Measurements from ENCODE around the gene SSUH2. TPM values are rescaled to one million over a fixed set of nuclear protein-coding genes. Genes with fewer than 3 reads are reported as not detected.

Gene SSUH2
- total RNA-seq, 3 donors from 2014 or later = 0.15 to 0.33 TPM; not detected in 1

DNA sequence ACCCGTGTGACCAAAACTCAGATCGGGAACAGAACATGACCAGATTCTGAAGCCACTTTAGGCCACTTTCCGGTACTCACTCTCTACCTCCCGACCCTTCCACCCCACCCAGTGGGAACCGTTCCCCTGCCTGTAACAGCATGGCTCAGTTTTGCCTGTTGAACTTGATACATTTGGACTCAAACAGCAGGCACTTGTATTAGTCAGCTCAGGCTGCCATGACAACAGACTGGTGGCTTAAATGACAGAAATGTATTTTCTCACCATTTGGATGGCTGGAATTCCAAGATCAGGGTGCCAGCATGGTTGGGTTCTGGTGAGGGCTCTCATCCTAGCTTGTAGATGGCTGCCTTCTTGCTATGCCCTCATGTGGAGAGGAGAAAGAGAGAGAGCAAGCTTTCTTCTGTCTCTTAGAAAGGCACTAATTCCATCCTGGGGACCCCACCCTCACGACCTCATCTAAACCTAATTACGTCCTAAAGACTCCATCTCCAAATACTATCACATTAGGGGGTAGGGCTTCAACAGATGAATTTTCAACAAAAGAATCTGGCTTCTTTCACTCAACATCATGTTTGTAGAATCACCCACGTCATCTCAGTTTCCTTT is 9.3 kb upstream of the SSUH2 start:
- no peak overlapping the region for H3K4me3 ChIP-seq
- H3K27ac ChIP-seq = no peak overlapping the region
- intact Hi-C loops (cut with DNase I; ENCODE audit: low total_unique reads) = no loop called here
- no peaks in the 10 kb centered on the region for H3K9me3 ChIP-seq
- DNase-seq (ENCODE audit: low spot score in 2 of 2) = no peak
- H3K27me3 ChIP-seq = no peaks in the 10 kb centered on the region
- no peaks in the 10 kb centered on the region for H3K4me1 ChIP-seq
- TF ChIP-seq, protein P1, sequence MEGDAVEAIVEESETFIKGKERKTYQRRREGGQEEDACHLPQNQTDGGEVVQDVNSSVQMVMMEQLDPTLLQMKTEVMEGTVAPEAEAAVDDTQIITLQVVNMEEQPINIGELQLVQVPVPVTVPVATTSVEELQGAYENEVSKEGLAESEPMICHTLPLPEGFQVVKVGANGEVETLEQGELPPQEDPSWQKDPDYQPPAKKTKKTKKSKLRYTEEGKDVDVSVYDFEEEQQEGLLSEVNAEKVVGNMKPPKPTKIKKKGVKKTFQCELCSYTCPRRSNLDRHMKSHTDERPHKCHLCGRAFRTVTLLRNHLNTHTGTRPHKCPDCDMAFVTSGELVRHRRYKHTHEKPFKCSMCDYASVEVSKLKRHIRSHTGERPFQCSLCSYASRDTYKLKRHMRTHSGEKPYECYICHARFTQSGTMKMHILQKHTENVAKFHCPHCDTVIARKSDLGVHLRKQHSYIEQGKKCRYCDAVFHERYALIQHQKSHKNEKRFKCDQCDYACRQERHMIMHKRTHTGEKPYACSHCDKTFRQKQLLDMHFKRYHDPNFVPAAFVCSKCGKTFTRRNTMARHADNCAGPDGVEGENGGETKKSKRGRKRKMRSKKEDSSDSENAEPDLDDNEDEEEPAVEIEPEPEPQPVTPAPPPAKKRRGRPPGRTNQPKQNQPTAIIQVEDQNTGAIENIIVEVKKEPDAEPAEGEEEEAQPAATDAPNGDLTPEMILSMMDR (IDR thresholded peaks at IDR 0.05) = no peak
- TF ChIP-seq POLR2AphosphoS5 (IDR thresholded peaks at IDR 0.05) (no peak), POLR2A (IDR thresholded peaks at IDR 0.05) (no peak)
- H3K36me3 ChIP-seq = no peaks in the 10 kb centered on the region

DNA sequence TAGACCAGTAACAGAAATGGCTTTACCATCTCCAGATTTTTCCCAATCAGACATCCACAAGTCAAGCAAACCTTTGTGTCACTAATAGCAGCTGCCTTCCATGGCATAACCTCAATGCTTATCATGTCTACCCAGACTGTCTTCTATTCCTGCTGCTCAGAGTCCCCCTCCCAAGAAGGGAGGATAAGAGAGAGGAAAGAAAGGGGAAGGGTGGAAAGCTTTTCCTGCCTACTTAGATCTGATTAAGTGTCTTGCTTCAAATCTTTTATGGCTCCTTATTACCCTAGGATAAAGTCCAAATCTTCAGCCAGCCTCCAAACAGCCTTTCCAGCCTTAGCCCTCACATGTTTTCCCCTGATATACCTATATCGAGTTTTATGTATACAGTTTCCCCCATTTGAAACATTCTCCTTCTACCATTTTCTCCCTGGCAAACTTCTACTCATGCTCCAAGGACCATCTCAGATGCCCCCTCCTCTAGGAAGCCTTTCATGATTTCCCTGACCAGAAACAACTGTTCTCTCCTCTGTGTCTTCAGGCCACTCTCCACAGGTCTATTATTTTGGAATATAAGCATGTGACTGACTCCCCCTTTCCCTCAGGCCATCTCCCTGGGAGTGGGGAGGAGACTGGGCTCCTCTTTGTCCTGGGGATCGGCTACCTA is 7.9 kb upstream of the SSUH2 start:
- H3K27me3 ChIP-seq = no peaks in the 10 kb centered on the region
- intact Hi-C loops (cut with DNase I; ENCODE audit: low total_unique reads) = no loop called here
- no peak overlapping the region for H3K27ac ChIP-seq
- H3K36me3 ChIP-seq = no peaks in the 10 kb centered on the region
- H3K4me1 ChIP-seq = no peaks in the 10 kb centered on the region
- H3K4me3 ChIP-seq = no peak overlapping the region
- DNase-seq (ENCODE audit: low spot score in 2 of 2) = no peak
- TF ChIP-seq, protein P1 (IDR thresholded peaks at IDR 0.05) = no peak
- TF ChIP-seq POLR2A (IDR thresholded peaks at IDR 0.05) (no peak), POLR2AphosphoS5 (IDR thresholded peaks at IDR 0.05) (no peak)
- no peaks in the 10 kb centered on the region for H3K9me3 ChIP-seq

DNA sequence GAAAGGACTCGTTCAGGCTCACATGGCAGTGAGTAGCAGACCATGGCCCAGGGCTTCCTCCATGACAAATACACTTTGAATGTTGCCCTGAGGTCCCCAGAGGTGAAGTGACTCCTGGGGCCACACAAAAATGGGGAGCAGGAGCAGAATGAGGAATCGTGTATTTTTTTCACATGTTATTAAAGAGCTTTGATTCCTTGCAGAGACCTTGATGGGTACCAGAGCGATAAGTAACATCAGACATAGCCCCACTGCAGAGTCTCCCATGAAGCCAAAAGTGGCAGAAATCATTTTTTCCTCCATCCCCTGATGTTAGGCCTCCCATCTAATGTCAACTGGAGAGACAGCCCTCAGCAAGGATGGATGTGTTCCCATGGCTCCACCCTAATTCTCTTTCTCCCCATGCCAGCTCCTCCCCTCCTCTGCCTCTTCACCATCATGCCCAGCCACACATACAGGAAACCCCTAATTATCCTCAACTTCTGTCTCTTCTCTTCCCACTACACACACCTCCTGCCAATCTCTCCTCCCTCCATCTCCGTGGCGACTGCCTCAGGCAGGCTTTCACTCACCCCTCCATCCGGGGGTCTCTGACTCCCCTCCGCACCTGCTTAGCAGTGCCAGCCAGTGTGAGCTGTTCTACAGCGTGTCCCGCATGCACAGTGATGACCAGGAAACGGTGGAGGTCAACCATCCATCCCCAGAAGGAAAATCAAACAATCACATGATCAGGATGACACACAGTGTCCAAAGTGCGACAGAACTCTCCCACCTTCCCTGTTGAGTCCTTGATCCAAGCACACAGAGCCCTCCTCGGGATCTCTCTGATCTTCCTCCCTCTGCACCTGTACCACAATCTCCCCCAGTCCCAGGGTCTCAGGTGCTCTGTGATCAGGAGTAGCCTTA is 7.1 kb upstream of the SSUH2 start:
- intact Hi-C loops (cut with DNase I; ENCODE audit: low total_unique reads) = no loop called here
- TF ChIP-seq POLR2A (IDR thresholded peaks at IDR 0.05) (no peak), POLR2AphosphoS5 (IDR thresholded peaks at IDR 0.05) (no peak)
- TF ChIP-seq, protein P1 (IDR thresholded peaks at IDR 0.05) = no peak
- Histone ChIP-seq H3K27me3 (no peaks in the 10 kb centered on the region), H3K4me3 (no peak overlapping the region), H3K9me3 (no peaks in the 10 kb centered on the region), H3K4me1 (no peaks in the 10 kb centered on the region), H3K27ac (no peak overlapping the region), H3K36me3 (no peaks in the 10 kb centered on the region)
- no peak for DNase-seq (ENCODE audit: low spot score in 2 of 2)

DNA sequence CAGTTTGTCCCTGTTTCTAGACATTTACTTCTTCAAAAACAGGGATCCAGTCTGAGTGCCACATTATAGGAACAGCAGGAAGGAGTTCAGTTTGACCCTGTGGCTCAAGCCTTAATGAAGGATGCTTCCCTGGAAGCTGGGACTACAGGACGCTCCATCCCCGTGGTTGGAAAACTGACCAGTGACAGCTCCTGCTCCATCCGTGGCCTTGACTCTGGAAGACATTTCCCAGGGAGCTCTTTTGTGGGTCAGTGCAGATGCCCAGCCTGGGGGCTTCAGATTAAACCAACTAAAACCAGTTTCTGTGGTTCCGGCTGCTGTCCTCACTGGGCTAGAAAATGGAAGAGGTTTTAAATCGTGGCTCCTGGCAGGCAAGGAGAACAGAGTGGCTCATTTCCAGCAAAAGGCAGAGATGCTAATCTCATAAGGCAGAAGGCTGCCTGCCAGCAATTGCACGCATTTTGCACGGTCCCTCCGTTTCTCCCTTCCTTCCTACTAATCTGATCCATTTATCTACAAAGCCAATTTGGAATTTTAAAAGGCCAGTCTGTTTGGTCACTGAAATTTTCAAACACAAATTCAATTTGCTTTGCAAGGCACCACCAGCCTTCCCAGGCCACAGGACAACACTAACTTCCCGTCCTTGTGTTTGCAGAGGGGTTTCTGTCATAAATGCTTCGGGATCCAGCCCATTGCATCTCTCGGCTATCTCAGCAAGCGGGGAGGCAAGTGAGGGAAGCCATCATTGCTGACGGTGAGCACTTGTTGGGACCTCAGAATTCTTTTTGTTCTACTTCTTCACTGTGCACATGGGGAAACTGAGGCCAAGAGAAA is 6.2 kb upstream of the SSUH2 start:
- H3K27ac ChIP-seq = no peak overlapping the region
- no peaks in the 10 kb centered on the region for H3K27me3 ChIP-seq
- no peaks in the 10 kb centered on the region for H3K36me3 ChIP-seq
- DNase-seq (ENCODE audit: low spot score in 2 of 2) = no peak
- no peaks in the 10 kb centered on the region for H3K4me1 ChIP-seq
- intact Hi-C loops (cut with DNase I; ENCODE audit: low total_unique reads) = no loop called here
- no peak overlapping the region for H3K4me3 ChIP-seq
- no peaks in the 10 kb centered on the region for H3K9me3 ChIP-seq
- TF ChIP-seq POLR2AphosphoS5 (IDR thresholded peaks at IDR 0.05) = no peak
- no peak for TF ChIP-seq POLR2A (IDR thresholded peaks at IDR 0.05)
- TF ChIP-seq, protein P1 (IDR thresholded peaks at IDR 0.05) = no peak
